ENCODE results near the gene IGFBP2. TPM values are rescaled to one million over a fixed set of nuclear protein-coding genes. Genes with fewer than 3 reads are reported as not detected.

Gene IGFBP2
- total and polyA plus RNA-seq, 4 donors = 88.8 to 1,119 (median 352) TPM

- TF ChIP-seq ZBTB33 (IDR thresholded peaks at IDR 0.05) (no peak), TAF1 (conservative IDR thresholded peaks at IDR 0.05) (no peak), HNF4A (conservative IDR thresholded peaks at IDR 0.05) (no peak), YY1 (IDR thresholded peaks at IDR 0.05) (no peak), REST (IDR thresholded peaks at IDR 0.05) (no peak)
- Histone ChIP-seq H3K4me1 (ENCODE audit: control insufficient read depth in 4 of 4, insufficient read depth in 4 of 4, low read length in 3 of 4) (peaks cover 6 to 23% (median 20%) of the 10 kb centered on the region in 4 donors), H3K36me3 (ENCODE audit: control insufficient read depth in 4 of 4, insufficient read depth in 3 of 4, low read depth in 1 of 4, low read length in 3 of 4) (peaks cover 0 to 7% (median under 1%) of the 10 kb centered on the region in 4 donors), H3K9me3 (ENCODE audit: control insufficient read depth in 4 of 4, low read length in 3 of 4) (no peaks in the 10 kb centered on the region), H3K9ac (ENCODE audit: low read depth in 1 of 2, low read length in 2 of 2) (no peak overlapping the region), H3K4me3 (ENCODE audit: low read depth in 1 of 3, low read length in 3 of 3) (no peak overlapping the region), H3K27ac (ENCODE audit: low read depth in 1 of 2, low read length in 2 of 2) (no peak overlapping the region), H3K27me3 (ENCODE audit: control insufficient read depth in 4 of 4, insufficient read depth in 4 of 4, low read length in 3 of 4) (no peaks in the 10 kb centered on the region)
- 95% methylated on average over 16 of the region's 16 CpGs for WGBS
- DNase-seq (ENCODE audit: low spot score) = no peak
Measured at GRCh38 chr2:216657086-216657855, 24.1 kb downstream of the IGFBP2 start.

GRCh38 chr2:216657980-216658379 lies 24.8 kb downstream of the IGFBP2 start:
- TF ChIP-seq FOXA2 (IDR thresholded peaks at IDR 0.05) (no peak), RXRA (IDR thresholded peaks at IDR 0.05) (peak in 1 of 2 donors; percentile 16)
- no peak overlapping the region for H3K4me3 ChIP-seq (ENCODE audit: low read depth in 1 of 3, low read length in 3 of 3)
- H3K9me3 ChIP-seq (ENCODE audit: control insufficient read depth in 4 of 4, low read length in 3 of 4) = no peaks in the 10 kb centered on the region
- H3K9ac ChIP-seq (ENCODE audit: low read depth in 1 of 2, low read length in 2 of 2) = no peak overlapping the region
- H3K36me3 ChIP-seq (ENCODE audit: control insufficient read depth in 4 of 4, insufficient read depth in 3 of 4, low read depth in 1 of 4, low read length in 3 of 4) = peaks cover 0 to 7% (median 2%) of the 10 kb centered on the region in 4 donors
- H3K4me1 ChIP-seq (ENCODE audit: control insufficient read depth in 4 of 4, insufficient read depth in 4 of 4, low read length in 3 of 4) = peaks cover 6 to 17% (median 15%) of the 10 kb centered on the region in 4 donors
- 67% methylated on average over 7 of the region's 7 CpGs for WGBS
- DNase-seq (ENCODE audit: low spot score) = no peak
- no peaks in the 10 kb centered on the region for H3K27me3 ChIP-seq (ENCODE audit: control insufficient read depth in 4 of 4, insufficient read depth in 4 of 4, low read length in 3 of 4)
- H3K27ac ChIP-seq (ENCODE audit: low read depth in 1 of 2, low read length in 2 of 2) = no peak overlapping the region

GRCh38 chr2:216658757-216659156 lies 25.5 kb downstream of the IGFBP2 start:
- 87% methylated on average over 6 of the region's 6 CpGs for WGBS
- DNase-seq (ENCODE audit: low spot score) = no peak

More at GRCh38 chr2:216658757-216659156, 25.5 kb downstream of the IGFBP2 start:
- Histone ChIP-seq H3K27ac (ENCODE audit: low read depth in 1 of 2, low read length in 2 of 2) (no peak overlapping the region), H3K36me3 (ENCODE audit: control insufficient read depth in 4 of 4, insufficient read depth in 3 of 4, low read depth in 1 of 4, low read length in 3 of 4) (peaks cover 0 to 7% (median 4%) of the 10 kb centered on the region in 4 donors), H3K4me3 (ENCODE audit: low read depth in 1 of 3, low read length in 3 of 3) (no peak overlapping the region), H3K9ac (ENCODE audit: low read depth in 1 of 2, low read length in 2 of 2) (no peak overlapping the region), H3K27me3 (ENCODE audit: control insufficient read depth in 4 of 4, insufficient read depth in 4 of 4, low read length in 3 of 4) (no peaks in the 10 kb centered on the region), H3K4me1 (ENCODE audit: control insufficient read depth in 4 of 4, insufficient read depth in 4 of 4, low read length in 3 of 4) (peaks cover 1 to 9% (median 8%) of the 10 kb centered on the region in 4 donors), H3K9me3 (ENCODE audit: control insufficient read depth in 4 of 4, low read length in 3 of 4) (no peaks in the 10 kb centered on the region)
- no peak for TF ChIP-seq FOXA2 (IDR thresholded peaks at IDR 0.05)
- TF ChIP-seq GABPA (IDR thresholded peaks at IDR 0.05 in 1 of 2, conservative IDR thresholded peaks at IDR 0.05 in 1 of 2) = no peak
- TF ChIP-seq FOXA1 (IDR thresholded peaks at IDR 0.05) = no peak
- TF ChIP-seq JUND (IDR thresholded peaks at IDR 0.05) = no peak
- no peak for TF ChIP-seq ATF3 (IDR thresholded peaks at IDR 0.05)
- TF ChIP-seq TAF1 (conservative IDR thresholded peaks at IDR 0.05) = no peak
- TF ChIP-seq HNF4G (IDR thresholded peaks at IDR 0.05) = no peak
